T-helper 1 cell treated with Interleukin-12 subunit alpha and Interleukin-12 subunit beta and Interleukin-4 antibody, amounts not matched to agents 30 ng/mL and 1 ng/mL, for 36 hours (primary cell): ENCODE measurements around the gene ZNF620. TPM values are rescaled to one million over a fixed set of nuclear protein-coding genes. Genes with fewer than 3 reads are reported as not detected.
"Not testable (repeated sequence)": the region's sequence is repeated elsewhere in the genome, so short reads cannot be mapped to it uniquely, and the experiment has no call there.

Experiments
- intact Hi-C: fragments of 100-400 bp; cut with micrococcal nuclease; formaldehyde crosslinking; loops from one replicate; pipeline ENCODE4 v1.15.1; 2024
- total RNA-seq: library from RNA; stranded (reverse); gene quantifications from 2 replicates; pipeline ENCODE4 v1.2.3, GENCODE V29; 2022

Gene ZNF620
- total RNA-seq = 6.4 and 6.6 TPM in 2 replicates

DNA sequence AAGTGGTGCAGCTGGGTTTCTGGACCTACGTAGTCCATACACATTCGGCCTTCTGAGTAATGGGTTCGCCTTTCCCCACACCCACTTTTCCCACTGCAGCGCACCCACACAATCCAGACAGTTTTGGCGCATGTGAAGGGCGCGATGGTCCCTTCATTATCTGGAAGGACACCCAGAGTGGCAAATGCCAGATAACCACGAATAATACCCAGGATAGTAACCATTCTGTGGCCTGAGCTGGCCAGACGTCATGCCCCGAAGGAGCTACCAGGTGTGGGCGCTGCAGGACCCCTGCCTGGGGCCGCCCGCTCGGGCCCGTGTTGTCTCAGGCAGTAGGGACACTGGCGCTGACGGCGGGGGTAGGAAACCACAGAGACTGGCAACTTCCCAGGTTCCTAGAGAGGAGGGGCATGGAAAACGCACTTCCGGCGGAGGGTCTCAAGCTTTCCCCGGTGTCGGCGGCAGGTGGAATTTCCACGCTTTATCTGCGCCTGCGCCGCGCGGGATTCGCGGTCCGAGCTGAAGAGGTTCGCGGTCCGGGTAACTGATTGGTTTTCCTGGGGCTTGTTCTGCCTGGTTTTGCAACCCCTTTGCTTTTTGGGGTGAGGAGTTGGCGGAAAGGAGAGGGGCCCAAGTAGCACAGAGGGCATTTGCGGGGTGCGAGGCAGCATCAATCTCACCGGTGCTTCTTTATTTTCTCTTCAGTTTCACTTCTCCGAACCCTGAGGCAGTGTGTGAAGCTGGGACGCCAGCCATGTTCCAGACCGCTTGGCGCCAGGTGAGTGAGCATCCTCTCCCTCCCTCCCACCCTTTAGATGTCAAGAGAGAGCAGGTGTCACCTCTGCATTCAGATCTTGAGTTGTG lies at the start of gene ZNF620:
ZNF620 (plus strand) TSS at position 441 of the 864 bp plus-strand sequence; CDS start at position 755, 314 bp downstream.
- intact Hi-C loops = loop anchor here (1.0 to 5.0 kb wide), 5 partner anchors 18 to 696 kb away; partner anchors contain the start of genes RPL14, ZNF619 and ZNF621

DNA sequence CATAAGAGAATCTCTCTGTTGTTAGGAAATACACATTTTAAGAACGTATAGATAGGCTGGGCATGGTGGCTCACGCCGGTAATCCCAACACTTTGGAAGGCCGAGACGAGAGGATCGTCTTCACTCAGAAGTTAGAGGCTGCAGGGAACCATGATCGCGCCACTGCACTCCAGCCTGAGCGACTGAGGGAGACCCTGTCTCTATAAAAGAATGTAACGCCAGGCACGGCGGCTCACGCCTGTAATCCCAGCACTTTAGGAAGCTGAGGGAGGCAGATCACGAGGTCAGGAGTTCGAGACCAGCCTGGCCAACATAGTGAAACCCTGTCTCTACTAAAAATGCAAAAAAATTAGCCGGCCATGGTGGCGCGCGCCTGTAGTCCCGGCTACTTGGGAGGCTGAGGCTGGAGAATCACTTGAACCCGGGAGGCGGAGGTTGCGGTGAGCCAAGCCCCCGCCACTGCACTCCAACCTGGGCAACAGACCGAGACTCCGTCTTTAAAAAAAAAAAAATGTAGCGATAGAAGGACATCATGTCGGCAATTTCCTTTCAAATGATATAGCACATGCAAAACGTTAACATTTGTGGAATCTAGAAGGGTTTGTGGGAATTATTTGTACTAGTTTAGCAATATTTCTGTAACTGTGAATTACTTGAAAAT lies 49.4 kb upstream of the ZNF620 start:
- intact Hi-C loops = loop anchor here (10.0 kb wide), 1 partner anchor 262 kb away; no protein-coding TSS in a partner anchor

DNA sequence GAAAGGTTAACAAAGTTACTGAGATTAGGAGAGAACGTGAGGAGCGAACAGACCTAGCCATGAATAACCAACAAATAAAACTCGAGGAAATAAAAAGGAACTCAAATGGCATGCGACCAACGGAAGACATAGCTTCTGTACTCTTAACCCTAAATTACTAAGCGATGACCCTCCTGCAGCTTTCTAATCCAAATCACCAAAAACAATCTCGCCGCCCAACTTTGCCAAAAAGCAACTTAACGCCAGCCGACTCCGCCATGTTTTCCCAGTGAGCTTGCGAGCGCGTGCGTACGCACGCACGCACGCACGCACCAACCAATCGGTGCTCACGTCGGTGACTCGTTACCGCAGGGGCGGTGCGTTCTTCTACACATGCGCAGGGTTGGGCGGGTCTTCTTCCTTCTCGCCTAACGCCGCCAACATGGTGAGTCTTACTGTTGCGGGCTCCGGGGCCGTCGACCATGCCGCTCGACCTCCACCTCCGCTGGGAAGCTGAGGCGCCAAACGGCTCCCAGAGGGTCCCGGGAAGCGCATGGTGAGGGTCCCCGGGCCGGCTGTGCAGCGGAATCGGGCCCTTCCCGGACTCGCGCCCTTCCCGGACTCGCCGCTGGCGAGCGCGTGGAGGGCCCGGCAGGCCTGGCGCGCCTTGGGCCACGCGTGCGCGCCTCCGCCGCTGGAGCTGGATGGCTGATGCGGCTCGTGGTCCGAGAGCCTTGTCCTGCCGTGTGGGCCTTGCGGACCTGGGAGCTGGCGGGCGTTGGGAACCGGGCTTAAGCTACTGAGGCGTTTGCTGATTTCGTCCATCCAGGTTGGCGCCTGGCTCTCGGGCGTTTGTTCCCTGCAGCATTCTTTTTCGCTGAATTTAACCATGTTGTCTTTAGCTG lies 48.7 kb upstream of the ZNF620 start, which contains the start of gene RPL14:
RPL14 (plus strand) TSS at position 400 of the 884 bp plus-strand sequence; CDS start at position 533, 133 bp downstream.
- intact Hi-C loops = loop anchor here (1.0 to 10.0 kb wide), 8 partner anchors 20 to 1505 kb away; partner anchors contain the start of genes CTNNB1, EIF1B, ULK4 and ZNF619

DNA sequence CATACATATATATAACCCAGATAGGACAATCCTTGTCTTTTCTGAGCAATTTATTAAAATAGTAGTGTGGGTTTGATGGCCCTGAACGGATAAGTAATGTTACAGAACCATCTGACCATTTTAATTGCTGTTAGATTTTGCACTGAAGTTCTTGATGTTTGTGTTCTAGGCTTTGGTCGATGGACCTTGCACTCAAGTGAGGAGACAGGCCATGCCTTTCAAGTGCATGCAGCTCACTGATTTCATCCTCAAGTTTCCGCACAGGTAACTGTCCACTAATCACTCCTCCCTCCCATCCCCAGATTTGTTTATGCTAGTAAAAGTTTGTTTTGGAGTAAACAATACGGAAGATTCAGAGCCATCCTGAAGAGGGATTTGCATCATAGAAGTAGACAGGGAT lies 47.4 kb upstream of the ZNF620 start:
- intact Hi-C loops = loop anchor here (10.0 kb wide), 1 partner anchor 264 kb away; no protein-coding TSS in a partner anchor

DNA sequence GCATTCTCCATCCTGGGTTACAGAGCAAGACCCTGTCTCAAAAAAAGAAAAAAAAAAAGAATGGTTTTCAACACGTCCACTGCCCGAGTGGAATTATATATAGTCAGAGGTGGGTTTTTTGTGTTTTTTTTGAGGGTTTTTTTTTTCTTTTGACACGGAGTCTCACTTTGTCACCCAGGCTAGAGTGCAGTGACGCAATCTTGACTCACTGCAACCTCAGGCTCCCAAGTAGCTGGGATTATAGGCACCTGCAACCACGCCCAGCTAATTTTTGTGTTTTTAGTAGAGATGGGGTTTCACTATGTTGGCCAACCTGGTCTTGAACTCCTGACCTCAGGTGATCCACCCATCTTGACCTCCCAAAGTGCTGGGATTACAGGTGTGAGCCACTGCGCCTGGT lies 45.4 kb upstream of the ZNF620 start:
- intact Hi-C loops = not testable (repeated sequence)

DNA sequence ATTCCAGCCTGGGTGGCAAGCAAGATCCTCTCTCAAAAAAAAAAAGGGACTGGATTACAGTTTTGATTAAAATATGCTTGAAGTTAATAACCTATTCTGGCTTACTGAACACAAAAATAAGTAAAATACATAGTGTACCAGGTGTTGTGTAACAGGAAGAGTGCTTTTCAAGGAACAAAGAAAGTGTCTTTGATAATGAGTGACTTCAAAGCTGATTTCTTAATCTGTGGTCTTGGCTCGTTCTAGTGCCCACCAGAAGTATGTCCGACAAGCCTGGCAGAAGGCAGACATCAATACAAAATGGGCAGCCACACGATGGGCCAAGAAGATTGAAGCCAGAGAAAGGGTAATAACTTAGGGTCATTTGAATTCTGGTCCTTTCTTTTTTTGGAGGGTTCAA lies 44.7 kb upstream of the ZNF620 start:
- intact Hi-C loops = no loop called here

DNA sequence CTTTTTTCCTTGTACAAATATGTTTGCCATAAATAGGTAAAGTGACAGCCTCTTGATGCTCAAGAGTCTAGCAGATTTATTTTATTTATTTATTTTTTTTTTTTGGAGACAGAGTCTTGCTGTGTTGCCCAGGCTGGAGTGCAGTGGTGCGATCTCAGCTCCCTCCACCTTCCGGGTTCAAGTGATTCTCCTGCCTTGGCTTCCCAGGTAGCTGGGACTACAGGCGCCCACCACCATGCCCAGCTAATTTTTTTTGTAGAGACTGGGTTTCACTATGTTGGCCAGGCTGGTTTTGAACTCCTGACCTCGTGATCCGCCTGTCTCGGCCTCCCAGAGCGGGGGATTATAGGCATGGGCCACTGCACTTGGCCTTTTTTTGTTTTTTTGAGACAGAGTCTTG lies 43.0 kb upstream of the ZNF620 start:
- intact Hi-C loops = not testable (repeated sequence)

DNA sequence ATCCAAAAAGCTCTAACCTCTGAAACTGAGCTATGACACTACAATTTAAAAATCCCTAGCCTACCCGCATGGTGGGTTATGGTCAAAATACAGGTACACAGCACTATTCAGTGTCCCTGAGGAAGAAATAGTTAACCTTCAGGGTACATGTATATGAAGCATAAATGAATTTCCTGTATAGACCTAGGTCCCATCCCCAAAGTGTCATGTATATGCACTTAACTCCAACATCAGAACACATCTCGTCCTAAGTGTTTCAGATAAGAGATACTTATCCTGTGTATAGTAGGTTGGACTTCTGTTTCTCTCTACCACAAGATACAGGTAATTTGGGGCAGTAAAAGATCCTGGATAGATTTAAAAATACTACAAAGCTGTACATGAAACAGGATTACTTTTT lies 42.3 kb upstream of the ZNF620 start:
- intact Hi-C loops = no loop called here

DNA sequence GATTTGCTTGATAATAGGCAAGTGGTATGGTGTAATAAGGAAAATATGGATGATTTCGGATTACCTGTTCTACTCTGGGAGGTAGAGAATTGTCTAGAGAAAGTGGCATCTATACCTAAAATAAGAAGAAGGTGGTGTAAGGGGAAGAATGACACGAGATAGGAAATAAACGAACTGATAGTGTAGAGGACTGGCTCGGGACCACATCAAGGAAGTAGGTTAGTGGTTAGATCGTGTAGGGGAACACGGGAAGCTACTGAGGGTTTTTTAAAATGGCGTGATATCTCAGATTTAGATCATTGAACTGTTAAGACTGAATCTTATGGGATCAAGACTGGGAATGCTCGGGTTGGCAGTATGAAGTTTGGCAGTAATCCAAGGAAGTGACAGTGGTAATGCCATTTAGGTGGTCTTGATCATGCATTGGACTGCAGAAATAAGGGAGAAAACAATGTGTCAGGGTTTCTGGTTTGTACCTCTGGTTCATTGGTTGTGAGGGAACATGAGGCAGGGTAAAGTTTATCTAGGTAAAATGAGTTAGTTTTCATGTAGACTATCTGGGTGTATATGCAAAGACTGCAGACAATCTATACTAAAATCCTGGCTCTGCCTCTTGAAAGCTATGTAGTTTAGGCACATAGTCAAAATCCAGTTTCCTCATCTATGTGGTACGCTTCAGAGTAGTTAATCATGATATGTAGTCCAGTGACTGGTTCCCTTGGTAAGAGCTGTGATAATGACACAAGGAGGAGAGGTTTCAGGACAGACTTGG lies 41.3 kb upstream of the ZNF620 start:
- intact Hi-C loops = loop anchor here (1.0 kb wide), 1 partner anchor 13 kb away; the partner anchor contains the start of gene ZNF619

DNA sequence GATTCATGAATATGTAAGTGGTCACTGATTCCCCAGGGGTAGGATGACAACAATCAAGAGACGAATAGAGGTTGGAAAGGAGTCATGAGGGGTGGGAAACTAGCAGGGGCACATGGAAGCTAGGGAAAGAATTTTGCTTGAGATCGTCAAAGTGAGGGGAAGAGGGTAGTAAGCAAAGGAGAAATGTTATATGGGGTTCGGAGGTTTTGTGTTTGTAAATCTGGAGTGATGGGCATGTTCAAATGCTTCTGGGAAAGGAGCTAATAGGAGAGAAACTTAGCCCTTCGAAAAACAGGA lies 40.8 kb upstream of the ZNF620 start:
- intact Hi-C loops = no loop called here

DNA sequence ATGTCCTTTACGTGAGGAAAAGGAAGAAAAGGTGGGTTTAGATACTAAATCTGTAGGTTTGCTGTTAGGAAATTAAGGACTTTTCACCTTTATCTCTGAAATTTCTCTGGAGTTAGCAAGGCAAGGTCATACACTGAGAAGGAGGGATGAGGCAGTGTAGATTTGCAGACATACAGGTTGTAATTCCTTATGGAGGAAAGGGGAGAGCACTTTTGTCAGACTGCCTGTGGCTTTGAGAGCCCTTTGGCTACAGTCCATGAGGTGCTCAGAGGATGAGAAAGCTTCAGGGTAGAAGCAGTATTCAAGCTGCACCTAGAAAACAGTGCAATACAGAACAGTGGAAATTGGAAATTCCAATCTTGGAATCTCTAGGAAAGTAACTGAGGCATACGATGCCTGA lies 40.4 kb upstream of the ZNF620 start:
- intact Hi-C loops = no loop called here

DNA sequence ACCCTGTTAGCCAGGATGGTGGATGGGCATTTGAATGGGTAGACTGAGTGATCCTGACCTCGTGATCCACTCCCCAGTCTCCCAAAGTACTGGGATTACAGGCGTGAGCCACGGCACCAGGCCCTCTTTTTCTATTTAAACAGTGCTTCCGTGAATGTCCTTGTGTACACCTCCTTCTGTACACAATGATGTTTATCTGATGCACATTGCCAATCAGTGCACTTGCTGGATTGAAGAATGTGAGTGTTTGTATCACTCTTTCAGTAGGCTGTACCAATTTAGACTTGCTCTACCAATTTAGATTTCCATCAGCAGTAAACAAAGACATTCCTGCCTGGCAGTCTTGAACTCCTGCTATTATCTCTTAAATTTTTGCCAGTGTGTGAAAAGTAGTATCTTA lies 37.8 kb upstream of the ZNF620 start:
- intact Hi-C loops = no loop called here

DNA sequence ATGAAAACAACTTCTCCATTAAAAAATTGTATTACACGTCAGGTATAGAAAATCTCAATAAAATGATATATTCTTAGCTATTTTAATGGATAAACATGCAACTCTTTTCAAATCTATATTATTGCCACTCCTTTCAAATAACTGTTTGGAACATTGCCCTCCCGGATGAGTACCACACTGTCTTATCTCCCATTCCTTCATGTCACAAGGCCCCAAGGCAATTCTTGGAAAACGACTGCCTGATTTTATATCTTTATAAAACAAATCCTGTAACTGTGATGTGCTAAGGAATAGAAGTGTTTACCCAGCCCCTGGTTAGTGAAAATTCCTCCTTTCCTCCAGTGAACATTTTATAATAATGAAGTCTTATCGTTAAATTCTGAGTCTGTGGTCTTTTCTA lies 35.1 kb upstream of the ZNF620 start:
- intact Hi-C loops = no loop called here

DNA sequence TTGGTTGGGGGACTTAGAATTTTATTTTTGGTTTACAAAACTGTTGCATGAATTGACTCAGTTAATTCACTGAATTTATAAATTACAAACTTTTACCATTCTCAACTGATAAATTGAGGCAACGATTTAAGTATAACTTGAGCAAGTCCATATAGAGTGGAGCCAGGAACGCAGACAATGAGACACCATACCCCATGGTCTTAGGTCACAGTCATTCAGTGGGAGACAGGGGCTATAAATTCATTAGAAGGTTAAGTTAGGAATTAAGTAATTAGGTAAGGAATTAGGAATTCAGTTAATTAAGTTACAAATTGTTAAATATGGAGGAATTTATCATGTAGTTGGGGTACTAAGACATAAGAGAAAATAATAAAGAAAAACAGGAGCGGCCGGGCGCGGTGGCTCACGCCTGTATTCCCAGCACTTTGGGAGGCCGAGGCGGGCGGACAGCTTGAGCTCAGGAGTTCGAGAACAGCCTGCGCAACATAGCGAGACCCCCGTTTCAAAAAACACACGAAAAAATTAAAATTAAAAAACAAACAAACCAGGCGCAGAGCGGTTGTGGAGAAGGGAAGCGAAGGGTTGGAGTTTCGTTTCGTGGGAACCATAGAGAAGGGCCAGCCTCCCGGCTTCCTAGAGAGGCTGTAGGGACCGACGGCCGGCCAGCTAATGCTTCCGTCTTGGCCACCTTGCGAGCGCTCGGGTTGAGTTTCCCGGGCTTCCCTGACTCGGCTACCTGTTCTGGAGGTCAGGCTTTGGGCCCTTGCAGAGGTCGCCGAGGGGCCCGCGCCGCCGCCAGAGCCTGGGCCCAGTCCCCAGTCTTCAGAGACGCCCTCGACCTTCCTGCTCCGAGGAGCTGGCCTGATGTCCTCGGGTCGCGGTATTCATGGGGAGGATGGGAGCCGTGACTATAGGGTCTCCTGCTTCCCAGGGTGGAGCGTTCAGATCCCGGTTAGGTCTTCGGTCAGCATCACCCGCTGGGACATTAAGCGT lies 29.1 kb upstream of the ZNF620 start, which contains the start of gene ZNF619:
ZNF619 (plus strand) TSS at position 645 of the 993 bp plus-strand sequence. CDS start 858 bp downstream, outside the sequence.
- intact Hi-C loops = loop anchor here (1.0 kb wide), 6 partner anchors 12 to 167 kb away; partner anchors contain the start of genes EIF1B, RPL14, ZNF620 and ZNF621

DNA sequence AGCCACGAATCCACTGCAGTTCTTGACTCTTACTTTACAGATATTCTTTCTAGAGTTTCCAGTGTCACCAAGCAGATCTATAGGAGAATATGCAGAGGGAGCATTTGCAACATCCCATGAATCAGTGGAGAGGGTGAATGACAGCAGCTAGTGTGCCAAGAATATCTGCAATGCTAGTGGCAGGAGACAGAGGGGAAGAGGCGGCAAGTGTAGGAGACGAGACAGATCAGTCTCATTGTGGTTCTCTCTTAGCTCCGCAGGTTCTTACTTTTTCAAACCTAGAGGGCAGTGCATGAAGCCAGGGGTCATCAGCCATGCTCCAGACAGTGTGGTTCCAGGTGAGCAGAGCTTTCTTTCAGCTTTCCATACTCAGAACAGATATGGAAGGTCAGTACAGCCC lies 28.2 kb upstream of the ZNF620 start:
- intact Hi-C loops = loop anchor here (1.0 kb wide), 6 partner anchors 13 to 168 kb away; partner anchors contain the start of genes EIF1B, RPL14, ZNF620 and ZNF621

DNA sequence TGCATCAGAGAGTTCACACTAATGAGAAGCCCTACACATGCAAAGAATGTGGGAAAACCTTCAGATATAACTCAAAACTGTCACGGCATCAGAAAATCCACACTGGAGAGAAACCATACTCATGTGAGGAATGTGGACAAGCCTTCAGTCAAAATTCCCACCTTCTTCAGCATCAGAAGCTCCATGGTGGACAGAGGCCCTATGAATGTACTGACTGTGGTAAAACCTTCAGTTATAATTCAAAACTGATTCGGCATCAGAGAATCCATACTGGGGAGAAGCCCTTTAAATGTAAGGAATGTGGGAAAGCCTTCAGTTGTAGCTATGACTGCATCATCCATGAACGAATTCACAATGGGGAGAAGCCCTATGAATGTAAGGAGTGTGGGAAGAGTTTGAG lies 18.7 kb upstream of the ZNF620 start:
- intact Hi-C loops = no loop called here

DNA sequence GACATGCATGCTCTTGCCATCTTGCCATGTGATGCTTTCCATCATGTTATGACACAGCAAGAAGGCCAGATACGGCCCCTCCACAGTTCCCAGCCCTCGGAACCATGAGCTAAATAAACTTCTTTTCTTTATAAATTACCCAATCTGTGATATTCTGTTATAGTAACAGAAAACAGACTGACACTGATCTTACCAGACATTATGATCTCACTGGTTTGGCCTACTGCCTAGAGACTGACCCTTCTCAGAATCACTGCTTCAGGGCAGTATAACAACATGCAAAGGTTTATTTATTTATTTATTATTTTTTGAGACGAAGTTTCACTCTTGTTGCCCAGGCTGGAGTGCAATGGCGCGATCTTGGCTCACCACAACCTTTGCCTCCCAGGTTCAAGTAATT lies 14.9 kb upstream of the ZNF620 start:
- intact Hi-C loops = no loop called here

DNA sequence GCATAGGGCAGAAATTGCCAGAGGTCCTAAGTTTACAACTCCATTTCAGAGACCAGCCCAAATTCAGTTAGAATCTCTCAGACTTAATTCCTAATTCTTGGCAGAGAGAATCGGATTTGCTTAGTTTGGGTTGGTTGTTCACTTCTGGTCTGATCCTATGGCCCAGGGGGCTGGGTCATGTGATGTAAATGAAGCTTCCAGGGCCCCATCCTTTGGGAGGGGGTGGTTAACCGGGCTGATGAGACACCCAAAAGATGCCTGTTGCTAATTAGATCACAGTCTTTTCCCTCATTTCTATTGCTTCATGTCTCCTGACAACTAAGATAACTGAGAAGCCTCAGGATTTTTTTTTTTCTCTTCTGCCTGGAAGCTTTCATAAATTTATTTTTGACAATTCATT lies 11.1 kb upstream of the ZNF620 start:
- intact Hi-C loops = no loop called here

DNA sequence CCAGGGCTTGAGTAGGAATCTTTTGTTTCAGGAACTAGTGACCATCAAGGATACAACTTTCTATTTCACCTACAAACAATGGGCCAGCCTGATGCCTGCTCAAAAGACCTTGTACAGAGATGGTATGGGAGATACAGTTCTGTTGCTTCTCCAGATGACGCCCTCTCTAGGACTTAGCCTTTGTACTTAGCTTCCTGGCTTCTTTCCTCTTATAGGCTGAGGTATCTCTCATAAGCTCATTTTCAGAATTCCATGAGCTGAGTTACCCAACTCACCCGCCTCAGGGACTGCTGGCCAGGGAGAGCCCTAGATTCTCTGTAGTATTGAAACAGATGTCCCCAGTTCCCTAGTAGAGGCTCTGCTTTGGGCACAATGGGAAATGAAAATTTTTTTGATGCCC lies 8.6 kb upstream of the ZNF620 start:
- intact Hi-C loops = no loop called here
